Kidney tubule cell (primary cell): ENCODE results near the gene MS4A6E.
A peak's percentile ranks its signal among the peaks of the same experiment; 100 is the strongest.
"Not testable (repeated sequence)": the region's sequence is repeated elsewhere in the genome, so short reads cannot be mapped to it uniquely, and the experiment has no call there.

Source experiments
- DNase-seq: peaks from one replicate; pipeline ENCODE4 v3.0.0-alpha.2; 2018; ENCODE audit warnings: low spot score

Gene MS4A6E, protein sequence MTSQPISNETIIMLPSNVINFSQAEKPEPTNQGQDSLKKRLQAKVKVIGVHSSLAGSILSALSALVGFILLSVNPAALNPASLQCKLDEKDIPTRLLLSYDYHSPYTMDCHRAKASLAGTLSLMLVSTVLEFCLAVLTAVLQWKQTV

GRCh38 chr11:60326955-60327354 lies at the start of gene MS4A6E:
Gene MS4A6E, plus strand, starts transcription at chr11:60327255. Its CDS starts 7,641 bp downstream, at chr11:60334896.
- DNase-seq, result no peak

DNA sequence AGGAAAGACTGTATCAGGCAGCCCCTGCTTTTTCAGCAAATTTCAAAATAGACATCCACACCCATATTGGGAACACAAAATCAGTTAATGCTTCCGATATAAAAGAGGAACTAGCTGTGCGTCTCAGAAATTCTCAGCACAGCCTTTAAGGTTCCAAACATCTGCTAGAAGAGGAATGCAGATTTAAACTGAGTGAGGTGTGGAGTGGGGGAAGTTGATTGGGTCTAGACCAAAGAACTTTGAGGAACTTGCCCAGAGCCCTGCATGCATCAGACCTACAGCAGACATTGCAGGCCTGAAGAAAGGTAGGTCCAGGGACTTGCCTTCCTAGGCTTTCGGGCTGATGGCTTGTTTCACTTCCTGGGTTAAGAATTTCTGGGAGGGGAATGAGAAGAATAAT lies 46.6 kb upstream of the MS4A6E start, which contains the start of gene MS4A4A:
Gene MS4A4A (plus strand): TSS at position 255 of the 400 bp plus-strand sequence. CDS start 10 bp downstream, at position 265.
- no peak for DNase-seq

DNA sequence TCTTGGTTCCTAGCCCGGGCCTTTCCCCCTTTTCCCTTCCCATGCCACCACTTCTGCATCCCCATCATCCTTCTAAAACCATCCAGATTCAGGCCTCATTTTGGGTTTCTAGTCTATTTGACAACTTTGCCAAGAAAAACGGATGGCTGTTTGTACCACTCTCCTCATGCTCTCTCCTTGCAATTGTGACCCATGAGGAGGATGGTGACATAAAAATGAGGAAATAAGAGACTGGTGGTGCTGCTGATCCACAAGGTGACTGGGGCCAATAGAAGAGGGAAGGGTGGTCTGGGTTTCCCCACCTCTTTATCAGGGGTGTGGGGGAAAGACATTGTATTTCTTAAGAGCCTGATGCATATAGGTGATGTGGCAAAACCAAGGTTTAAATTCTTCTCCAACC lies 45.6 kb upstream of the MS4A6E start:
- DNase-seq, result no peak

- DNase-seq, result no peak
These were observed 44.8 kb upstream of the MS4A6E start for GRCh38 chr11:60282286-60282685.

GRCh38 chr11:60285411-60286126 lies 41.5 kb upstream of the MS4A6E start:
- not testable (repeated sequence) for DNase-seq

DNA sequence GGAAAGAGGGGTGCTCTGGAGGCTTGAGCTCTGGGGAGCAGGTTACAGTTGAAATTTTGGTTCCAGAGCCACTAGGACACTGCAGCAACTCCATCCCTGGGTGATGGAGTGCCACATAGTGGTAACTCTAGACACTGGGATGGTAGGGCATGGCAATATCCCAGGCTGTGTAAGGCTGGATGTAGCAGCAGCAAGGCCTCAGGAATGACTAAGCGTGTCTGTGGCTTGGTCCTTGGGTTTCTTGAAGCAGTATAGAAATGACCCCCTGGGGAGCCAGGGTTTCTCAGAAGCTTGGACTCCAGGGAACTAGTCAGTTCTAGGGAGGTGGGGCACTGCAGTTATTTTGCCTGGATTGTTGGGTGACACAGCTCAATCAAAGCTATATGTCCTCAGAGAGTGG lies 38.5 kb upstream of the MS4A6E start:
- peak; percentile 12 for DNase-seq

GRCh38 chr11:60292145-60292544 lies 34.9 kb upstream of the MS4A6E start:
- no peak for DNase-seq

DNA sequence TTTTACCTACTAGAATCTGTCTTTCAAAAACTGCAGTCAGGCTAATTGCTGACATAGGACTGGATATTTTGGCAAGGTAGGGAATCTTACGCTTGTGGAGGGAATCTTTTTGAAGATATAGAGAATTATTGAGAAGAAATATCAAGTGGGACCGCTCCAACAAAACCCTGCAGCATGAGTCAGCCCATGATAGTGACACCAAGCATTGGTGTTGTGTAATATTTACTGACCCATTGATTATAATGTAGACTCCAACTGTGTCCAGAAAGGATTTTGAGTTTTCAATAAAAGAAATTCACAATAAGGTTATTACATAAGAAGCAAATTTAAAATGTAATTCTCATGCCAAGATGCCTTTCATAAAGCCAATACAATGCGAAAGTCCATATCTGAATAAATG lies 25.9 kb upstream of the MS4A6E start:
- DNase-seq, result no peak

- DNase-seq, result not testable (repeated sequence)
These were observed 25.2 kb upstream of the MS4A6E start for GRCh38 chr11:60301884-60302283.

GRCh38 chr11:60303661-60304060 lies 23.4 kb upstream of the MS4A6E start:
- peak; percentile 4 for DNase-seq

GRCh38 chr11:60305906-60306619 lies 21.0 kb upstream of the MS4A6E start:
- DNase-seq, result peak; percentile 85

DNA sequence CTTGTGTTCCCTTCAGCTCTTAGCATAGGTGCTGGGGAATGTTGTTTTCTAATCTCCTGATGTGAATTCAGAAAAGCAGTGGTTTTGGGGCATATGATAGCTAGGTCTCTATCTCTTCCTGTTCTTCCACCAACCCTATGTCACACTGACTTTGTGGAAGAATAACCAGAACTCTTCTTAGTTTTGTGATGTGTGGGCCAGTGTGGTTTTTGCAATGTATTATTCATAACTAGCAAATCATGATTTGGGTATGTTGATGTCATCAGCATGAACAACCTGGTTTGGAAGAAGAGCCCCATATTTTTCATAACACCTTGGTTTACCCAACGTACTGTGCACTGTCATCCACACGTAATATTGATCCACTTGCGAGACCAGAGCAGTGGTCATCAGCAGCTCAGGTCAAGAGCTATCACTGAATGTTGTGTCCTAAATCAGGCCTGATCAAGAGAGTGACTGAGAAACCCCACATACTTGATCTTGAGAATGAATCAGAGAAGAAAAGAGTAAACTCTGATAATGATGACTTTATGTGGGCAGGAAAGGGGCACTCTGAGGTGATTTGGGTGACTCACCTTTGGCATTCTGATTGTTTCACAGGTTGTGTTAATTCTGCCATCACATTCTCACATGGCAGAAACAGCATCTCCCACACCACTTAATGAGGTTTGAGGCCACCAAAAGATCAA lies 19.4 kb upstream of the MS4A6E start:
- DNase-seq, result peak; percentile 71

GRCh38 chr11:60310407-60310998 lies 16.6 kb upstream of the MS4A6E start:
- no peak for DNase-seq

DNA sequence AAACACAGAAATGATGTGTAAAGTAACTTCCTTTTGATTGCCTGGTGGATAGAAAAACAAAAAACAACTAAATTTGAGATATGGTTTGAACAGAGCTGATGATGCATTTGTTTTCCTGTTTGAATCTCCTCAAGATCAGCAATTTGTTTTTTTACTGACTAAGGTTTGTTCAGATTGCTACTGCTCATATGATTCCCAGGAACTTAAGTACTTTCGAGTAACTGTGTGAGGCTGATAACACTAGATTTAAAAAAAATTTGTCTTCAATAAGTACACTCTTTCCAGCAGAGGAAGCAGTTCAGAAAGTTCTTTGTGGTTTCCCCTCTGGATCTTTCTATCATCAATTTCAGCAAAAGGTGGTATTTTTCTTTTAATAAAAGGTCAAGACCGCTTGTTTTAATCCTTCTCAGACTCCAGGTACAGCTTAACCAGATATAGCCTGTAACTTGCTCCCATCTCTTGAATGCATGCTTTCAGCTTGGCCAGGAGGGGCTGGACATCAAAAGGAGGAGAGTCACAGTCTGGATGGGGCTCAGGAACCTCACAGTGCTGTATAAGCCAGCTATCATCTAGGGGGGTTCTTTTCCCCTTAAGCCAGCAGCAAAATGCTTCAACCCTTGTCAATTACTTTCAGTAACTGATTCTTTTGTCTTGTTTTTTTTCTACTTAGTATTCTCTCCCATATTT lies 12.3 kb upstream of the MS4A6E start:
- DNase-seq, result no peak

DNA sequence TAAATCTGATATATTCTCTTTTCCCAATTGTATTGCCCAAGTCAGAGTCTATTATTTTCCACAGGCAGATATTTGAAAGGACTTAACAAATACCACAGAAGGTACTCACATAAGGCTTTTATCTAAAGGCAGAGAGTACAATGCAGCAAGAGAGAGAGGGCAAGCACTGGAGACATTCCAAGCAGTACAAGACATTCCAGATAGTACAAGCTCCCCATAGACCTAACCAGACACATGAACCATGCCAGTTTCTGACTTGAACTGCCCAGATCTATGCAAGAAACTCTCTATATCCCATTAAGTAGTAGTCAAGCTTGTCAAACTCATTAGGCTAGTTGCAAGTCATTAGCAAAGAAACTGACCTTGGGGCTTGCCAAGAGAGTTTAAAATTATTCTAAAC lies 11.2 kb upstream of the MS4A6E start:
- DNase-seq, result no peak

- DNase-seq, result no peak
These were observed 10.7 kb upstream of the MS4A6E start for GRCh38 chr11:60316317-60316716.

GRCh38 chr11:60318726-60319125 lies 8.3 kb upstream of the MS4A6E start:
- DNase-seq, result peak; percentile 50

- DNase-seq, result no peak
These were observed 6.0 kb upstream of the MS4A6E start for GRCh38 chr11:60321051-60321450.

GRCh38 chr11:60328460-60328859 lies 1.4 kb downstream of the MS4A6E start:
- DNase-seq, result no peak

GRCh38 chr11:60332846-60333245 lies 5.8 kb downstream of the MS4A6E start:
- DNase-seq, result no peak

DNA sequence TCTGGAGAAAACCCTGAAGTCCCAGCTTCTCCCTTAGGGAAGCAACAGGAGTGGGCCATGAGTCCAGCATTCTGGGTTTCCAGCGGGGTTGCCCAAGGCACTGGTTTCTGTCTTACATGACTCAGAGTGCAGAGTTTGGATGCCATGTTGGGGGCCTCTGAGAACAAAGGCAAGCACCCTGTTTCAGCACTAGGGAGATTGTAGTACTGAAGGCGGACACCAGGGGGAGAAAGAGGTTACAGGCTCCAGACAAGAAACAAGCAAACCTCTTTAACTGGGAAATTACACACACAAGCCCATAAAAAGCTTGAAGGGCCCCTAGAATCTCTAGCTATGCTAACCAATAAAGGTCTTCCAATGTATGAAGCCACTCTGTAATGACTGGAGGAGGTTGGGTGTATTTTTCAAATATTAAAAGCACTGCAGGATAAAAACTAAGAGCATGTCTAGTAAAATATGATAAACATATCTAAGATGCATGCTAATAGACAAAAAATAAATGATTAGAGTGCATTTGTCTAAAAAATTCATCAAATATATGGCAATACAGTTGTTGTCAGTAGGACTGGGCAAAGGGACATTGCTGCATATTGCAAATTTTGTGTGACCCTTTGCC lies 7.1 kb downstream of the MS4A6E start:
- peak; percentile 65 for DNase-seq
